ENCODE measurements around the gene F2RL3.

DNA sequence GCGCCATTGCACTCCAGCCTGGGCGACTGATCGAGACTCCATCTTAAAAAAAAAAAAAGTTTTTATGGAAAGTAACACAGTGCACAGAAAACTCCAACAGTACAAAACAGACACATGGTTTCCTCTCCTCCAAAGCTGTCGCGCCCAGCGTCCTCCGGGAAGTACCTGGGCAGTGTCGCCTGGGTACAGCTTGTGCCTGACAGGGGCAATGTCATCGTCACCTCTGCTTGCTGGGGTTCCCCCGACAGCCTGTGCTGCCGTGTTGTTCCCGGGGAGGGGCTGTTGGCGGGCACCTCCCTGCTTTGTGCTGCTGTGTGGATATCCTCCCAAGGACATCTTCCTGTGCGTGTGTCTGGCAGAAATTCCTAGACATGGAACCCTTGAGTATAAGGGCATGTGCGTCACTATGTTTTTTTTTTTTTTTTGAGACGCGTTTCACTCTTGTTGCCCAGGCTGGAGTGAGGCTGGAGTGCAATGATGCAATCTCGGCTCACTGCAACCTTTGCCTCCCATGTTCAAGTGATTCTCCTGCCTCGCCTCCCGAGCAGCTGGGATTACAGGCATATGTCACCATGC is 2.4 kb upstream of the F2RL3 start:
- TF ChIP-seq, protein P1, sequence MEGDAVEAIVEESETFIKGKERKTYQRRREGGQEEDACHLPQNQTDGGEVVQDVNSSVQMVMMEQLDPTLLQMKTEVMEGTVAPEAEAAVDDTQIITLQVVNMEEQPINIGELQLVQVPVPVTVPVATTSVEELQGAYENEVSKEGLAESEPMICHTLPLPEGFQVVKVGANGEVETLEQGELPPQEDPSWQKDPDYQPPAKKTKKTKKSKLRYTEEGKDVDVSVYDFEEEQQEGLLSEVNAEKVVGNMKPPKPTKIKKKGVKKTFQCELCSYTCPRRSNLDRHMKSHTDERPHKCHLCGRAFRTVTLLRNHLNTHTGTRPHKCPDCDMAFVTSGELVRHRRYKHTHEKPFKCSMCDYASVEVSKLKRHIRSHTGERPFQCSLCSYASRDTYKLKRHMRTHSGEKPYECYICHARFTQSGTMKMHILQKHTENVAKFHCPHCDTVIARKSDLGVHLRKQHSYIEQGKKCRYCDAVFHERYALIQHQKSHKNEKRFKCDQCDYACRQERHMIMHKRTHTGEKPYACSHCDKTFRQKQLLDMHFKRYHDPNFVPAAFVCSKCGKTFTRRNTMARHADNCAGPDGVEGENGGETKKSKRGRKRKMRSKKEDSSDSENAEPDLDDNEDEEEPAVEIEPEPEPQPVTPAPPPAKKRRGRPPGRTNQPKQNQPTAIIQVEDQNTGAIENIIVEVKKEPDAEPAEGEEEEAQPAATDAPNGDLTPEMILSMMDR (IDR thresholded peaks at IDR 0.05): no peak
- peak; percentile 68 to 86 for TF ChIP-seq EP300 (IDR thresholded peaks at IDR 0.05)
- no peak for TF ChIP-seq POLR2A (IDR thresholded peaks at IDR 0.05)

Data from tibial nerve (tissue), 4 donors.